Epithelial cell of proximal tubule (primary cell): ENCODE measurements around the gene SRGN. TPM values are rescaled to one million over a fixed set of nuclear protein-coding genes. Genes with fewer than 3 reads are reported as not detected.

Experiments used
- DNase-seq: peaks from one replicate; pipeline ENCODE4 v3.0.0-alpha.2; 2011; ENCODE audit warnings: low read depth
- H3K4me3 ChIP-seq: 2 replicates; pipeline ENCODE4 v1.5.1; 2011; ENCODE audit warnings: low read depth, mild to moderate bottlenecking, low read length
- total RNA-seq: library from RNA; depleted of rRNA; stranded (reverse); fragments of >200 nt; gene quantifications from 2 replicates; pipeline ENCODE4 v1.2.3, GENCODE V29; 2015
- TF ChIP-seq, protein P1 (sequence below): conservative IDR thresholded peaks from 2 replicates; pipeline ENCODE4 v1.5.1; 2012; ENCODE audit warnings: low read depth, mild to moderate bottlenecking, low read length

The SRGN gene
- total RNA-seq, 1 donor from 2014 or later: 8.5 TPM

DNA sequence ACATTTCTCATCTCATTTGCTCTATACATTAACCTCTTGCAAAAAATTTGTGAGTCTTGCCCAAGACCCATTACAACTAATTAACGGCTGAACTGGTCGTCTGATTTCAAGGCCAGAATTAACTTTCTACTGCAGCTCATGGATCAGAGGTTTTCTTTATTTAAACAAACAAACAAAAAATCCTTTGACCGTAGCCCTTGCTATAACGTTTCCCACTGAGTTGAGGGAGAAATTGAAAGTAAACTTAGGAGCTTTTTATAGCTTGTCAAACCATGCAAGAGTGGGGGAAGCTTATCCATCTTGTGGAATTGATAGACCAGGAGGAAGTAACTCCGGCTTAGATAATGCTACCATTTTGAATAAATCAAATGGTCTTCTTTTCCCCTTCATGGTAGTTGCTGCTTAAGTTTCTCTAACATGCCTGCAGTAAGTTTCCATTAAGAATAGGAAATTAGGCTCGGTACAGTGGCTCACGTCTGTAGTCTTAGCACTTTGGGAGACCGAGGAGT, 3.3 kb downstream of the SRGN start:
- no peak for DNase-seq
- TF ChIP-seq, protein P1, sequence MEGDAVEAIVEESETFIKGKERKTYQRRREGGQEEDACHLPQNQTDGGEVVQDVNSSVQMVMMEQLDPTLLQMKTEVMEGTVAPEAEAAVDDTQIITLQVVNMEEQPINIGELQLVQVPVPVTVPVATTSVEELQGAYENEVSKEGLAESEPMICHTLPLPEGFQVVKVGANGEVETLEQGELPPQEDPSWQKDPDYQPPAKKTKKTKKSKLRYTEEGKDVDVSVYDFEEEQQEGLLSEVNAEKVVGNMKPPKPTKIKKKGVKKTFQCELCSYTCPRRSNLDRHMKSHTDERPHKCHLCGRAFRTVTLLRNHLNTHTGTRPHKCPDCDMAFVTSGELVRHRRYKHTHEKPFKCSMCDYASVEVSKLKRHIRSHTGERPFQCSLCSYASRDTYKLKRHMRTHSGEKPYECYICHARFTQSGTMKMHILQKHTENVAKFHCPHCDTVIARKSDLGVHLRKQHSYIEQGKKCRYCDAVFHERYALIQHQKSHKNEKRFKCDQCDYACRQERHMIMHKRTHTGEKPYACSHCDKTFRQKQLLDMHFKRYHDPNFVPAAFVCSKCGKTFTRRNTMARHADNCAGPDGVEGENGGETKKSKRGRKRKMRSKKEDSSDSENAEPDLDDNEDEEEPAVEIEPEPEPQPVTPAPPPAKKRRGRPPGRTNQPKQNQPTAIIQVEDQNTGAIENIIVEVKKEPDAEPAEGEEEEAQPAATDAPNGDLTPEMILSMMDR: no peak
- no peak overlapping the region for H3K4me3 ChIP-seq

DNA sequence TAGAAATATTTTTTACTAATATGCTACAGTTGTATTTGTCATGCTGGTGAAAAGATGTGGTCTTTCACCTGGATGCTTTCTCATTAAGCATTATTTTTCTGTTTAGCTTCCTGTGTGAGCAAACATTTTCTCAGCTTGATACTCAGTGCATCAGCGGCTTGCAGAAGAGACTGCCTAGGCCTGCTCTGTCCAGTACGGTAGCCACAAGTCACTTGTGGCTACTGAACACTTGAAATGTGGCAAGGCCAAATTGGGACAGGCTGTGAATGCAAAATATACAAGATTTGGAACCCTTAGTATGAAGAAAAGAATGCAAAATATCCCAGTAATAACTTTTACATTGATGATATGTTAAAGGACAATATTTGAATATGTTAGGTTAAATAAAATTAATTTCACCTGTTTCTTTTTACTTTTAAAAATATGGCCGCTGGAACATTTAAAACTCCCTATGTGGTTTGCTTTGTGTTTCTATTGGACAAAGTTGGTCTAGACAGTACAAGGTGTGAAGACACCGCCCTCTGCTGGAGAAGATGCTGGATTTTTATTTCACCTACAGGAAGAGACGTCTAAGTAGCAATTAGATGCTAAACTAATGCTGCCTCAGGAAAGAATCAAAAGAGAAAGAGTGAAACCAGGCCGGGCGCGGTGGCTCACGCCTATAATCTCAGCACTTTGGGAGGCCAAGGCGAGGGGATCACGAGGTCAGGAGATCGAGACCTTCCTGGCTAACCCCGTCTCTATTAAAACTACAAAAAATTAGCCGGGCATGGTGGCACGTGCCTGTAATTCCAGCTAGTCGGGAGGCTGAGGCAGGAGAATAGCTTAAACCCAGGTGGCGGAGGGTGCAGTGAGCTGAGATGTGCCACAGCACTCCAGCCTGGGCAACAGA, 5.3 kb downstream of the SRGN start:
- H3K4me3 ChIP-seq: no peak overlapping the region
- peak; percentile 59 for DNase-seq
- TF ChIP-seq, protein P1: peak; percentile 77

DNA sequence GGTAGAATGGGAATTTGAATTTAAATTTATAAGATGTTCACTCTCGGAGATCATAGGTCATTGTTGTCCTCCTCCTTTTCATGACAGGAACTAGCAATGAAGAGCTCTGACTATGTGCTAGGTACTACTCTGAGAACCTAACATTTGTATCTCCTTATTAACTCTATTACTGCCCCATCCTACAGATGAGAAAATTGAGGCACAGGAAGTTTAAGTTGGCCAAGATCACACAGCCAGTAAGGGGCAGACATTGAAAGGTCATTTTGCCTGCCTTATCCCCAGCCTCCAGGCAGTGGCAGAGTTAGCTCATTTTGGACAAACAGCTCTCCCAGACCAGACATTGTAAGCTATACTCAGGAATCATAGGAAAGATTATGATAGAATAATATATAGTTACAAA, 6.0 kb downstream of the SRGN start:
- TF ChIP-seq, protein P1: peak; percentile 51
- no peak for DNase-seq
- no peak overlapping the region for H3K4me3 ChIP-seq

DNA sequence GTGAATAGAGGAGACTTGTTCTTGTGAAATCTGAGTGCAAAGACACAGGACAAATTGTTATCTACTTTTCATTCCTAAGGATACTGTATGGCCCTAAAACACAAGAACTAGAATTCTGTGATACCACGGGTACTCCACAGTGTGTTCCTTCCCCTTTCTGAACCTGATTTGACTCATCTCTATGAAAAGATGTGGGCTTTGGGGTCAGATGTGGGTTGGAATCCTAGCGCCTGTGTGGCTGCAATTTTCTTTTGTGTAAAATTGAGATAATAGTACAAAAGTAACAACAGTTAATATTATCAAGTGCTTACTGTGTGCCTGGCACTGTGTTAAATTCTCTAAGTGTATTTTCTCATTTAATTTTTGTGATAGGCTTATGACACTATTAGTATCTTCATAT, 8.1 kb downstream of the SRGN start:
- DNase-seq: no peak
- TF ChIP-seq, protein P1: no peak
- H3K4me3 ChIP-seq: no peak overlapping the region

DNA sequence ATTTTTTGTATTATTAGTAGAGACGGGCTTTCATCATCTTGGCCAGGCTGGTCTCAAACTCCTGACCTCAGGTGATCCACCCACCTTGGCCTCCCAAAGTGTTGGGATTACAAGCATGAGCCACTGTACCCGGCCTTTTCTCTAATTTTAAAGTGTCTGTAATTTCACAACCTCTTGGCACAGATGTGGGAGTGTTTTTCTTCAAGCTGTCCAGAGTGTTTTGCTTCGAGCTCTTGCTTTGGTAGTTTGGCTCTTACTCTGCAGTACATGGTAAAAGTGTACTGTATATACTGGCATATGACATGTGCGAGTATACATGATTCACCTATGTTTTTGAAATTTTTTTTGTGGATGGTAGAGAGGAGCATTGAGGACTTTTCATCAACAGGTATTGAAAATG, 9.8 kb downstream of the SRGN start:
- no peak for DNase-seq
- TF ChIP-seq, protein P1: no peak
- no peak overlapping the region for H3K4me3 ChIP-seq

DNA sequence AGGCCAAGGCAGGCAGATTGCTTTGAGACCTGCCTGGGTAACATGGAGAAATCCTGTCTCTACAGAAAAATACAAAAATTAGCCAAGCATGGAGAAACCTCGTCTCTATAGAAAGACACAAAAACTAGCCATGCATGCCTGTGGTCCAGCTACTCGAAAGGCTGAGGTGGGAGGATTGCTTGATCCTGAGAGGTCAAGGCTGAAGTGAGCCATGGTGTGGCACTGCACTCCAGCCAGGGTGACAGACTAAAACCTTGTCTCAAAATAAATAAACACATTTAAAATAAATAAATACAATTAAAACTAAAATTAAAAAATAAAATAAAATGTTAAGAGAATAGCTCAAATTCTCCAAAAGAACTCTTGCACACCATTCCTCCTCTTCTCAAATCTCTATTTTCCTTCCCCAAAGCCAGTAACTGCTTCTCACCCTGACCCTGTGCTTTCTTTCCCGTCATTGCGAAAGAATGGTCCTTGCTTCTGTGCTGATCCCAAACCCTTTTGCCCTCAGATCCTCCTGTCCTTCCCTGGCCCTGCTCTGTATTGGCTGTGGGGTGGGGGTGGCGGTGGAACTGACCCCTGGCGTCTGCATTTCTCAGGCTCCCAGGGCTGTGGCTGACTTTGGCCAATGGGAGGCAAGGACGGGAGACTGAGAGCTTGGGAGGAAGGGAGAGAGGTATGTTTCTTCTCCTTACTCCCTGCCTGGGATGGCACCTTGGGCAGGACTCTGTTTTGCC, 12.4 kb downstream of the SRGN start:
- TF ChIP-seq, protein P1: no peak
- no peak for DNase-seq

More for the DNA sequence above, 12.4 kb downstream of the SRGN start:
- no peak overlapping the region for H3K4me3 ChIP-seq
